ENCODE data around the gene FARP1.

The FARP1 gene

DNA sequence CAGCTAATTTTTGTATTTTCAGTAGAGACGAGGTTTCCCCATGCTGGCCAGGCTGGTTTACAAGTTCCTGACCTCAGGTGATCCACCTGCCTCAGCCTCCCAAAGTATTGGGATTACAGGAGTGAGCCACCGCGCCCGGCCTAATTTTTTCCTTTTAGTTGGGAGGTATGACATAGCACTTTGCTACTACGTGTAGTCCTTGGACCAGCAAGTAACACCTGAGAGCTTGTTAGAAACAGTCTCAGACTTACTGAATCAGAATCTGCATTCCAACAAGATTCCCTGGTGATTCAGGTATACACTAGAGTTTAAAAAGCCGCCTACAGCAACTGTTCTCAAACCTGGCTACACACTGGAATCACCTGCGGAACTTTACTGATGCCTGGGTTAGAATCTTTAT lies 1.8 kb upstream of the FARP1 start:
- no peak for DNase-seq (ENCODE audit: low read depth in 2 of 2, low spot score in 1 of 2)

DNA sequence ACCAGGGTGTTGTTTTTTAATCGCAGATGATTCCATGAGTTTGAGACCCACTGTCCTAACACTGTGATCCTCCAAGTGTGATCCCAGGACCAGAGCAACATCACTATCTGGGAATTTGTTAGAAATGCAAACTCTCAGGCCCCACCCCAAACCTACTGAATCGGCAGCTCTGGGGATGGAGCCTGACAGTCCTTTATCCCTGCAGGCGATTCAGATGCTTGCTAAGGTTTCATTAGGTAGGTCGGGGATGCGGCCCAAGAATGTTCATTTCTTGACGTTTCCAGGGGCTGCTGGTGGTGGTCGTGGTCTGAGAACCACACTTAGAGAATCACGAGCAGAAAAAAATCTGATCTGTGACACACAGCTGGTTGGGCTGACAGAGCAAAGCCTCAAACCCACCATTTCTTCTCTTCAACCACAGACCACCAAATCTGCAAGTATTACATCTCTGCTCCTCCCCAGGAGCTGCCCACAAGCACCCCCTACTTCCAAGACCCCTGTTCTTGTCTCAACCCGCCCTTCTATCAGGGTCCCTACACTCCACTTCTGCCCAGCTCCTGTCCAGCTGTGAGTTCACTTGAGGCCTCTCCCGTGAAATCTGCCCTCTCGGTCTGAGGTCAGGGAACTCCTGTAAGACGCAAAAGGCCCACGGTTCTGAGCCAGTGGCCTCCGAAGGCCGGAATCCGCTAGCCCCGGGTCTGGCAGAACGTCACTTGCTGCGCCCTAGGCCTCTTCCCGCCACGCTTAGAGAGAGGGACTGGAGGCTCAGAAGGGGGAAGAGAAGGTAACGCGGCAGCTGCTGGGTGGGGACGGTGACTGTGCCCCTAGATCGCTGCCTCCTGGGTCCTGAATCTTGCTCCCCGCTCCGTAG lies 1.1 kb upstream of the FARP1 start:
- DNase-seq (ENCODE audit: low read depth in 2 of 2, low spot score in 1 of 2) = no peak

- no peak for DNase-seq (ENCODE audit: low read depth in 2 of 2, low spot score in 1 of 2)
Measured at GRCh38 chr13:98143157-98143553, 261 bp downstream of the FARP1 start.

DNA sequence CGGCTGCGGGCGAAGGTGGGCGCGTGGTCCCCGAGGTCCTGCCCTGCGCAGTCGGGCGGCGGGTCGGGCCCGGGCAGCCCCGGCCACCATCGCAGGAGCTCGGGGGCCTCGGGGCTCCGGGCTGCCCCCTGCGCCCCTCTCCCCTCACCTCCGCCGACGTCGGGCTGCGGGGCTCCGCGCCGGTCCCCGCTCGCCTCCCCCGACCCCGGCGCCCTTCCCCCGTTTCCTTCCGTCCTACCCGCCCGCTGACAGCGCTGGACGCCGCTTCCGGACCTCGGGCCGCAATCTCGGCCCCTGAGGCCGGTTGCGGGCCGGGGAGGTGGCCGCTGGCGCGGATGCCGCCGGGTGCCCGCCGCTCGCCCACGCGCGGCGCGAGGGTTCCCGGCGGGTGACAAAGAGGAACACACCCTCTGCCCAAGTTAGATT lies 720 bp downstream of the FARP1 start:
- DNase-seq (ENCODE audit: low read depth in 2 of 2, low spot score in 1 of 2) = no peak

DNA sequence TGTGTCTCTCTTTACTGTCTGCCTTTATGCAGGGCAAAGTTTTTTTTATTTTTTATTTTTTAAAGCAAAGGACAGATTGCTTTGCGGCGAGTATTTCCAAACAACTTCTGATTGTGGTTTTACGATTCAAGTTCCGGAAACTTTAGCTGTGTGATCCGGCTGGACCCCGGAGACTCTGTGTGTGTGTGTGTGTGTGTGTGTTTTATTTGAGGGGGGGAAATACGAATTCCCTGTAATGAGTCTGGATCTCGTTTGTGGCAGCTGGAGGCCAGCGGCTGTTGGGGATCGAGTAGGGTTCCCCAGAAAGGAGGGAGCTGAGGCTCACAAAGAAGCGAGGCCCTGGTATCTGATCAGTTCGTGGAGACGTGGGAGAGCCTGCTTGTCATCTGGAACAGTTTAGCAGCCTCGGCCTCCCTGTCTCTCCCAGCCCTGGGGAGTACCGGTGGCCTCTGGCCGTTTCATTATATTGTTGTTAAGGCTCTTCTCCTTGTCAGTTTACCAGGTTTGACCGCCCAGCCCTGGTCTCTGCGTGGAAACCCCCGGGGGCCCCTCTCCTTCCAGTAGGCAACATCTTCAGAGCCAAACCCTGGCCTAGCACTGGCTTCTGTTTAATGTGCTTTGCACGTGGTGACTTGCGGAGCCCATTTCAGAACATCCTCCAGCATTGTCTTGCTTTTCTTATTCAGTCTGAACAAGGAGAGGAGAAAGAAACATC lies 1.3 kb downstream of the FARP1 start:
- no peak for DNase-seq (ENCODE audit: low read depth in 2 of 2, low spot score in 1 of 2)

- DNase-seq (ENCODE audit: low read depth in 2 of 2, low spot score in 1 of 2) = no peak
Measured at GRCh38 chr13:98144801-98145350, 2.0 kb downstream of the FARP1 start.

DNA sequence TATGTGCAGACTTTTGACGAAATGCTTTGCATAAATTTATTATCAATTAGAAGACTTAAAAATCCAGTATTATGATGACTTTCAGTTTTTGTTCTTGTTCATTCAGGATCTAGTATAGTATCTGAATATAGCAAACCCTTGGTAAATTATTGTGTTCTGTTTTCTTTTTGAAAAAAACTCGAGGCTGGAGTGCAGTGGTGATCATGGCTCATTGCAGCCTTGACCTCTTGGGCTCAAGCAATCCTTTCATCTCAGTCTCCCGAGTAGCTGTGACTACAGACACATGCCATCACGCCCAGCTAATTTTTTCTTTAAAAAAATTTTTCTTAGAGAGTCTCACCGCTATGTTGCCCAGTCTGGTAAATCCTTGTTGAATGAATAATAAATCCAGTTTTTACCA lies 4.6 kb downstream of the FARP1 start:
- DNase-seq (ENCODE audit: low read depth in 2 of 2, low spot score in 1 of 2) = no peak

DNA sequence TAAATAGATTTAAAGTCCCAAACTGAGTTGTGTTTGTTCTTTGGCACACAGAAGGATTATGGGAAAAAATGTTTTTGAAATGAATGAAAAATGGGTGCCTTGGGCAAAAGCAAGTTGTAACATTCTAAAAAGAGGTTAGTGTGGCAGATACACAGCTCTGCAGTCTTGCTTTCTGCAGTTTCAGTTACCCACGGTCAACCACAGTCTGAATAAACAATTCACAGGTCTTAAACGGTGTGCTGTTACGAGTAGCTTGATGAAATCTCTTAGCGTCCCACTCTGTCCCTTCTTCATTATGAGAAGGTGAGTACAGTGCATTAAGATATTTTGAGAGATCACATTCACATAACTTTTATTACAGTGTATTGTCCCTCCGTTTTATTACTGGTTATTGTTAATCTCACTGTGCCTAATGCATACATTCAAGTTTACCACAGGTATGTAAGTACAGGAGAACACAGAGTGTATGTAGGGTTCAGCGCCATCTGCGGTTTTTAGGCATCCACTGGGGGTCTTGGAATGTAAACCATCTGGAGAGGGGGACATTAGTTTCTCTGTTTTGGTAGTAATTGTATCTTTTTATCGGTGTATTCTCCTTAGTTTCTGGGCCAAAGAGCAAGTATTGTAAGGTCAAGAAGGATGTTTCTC lies 8.1 kb downstream of the FARP1 start:
- DNase-seq (ENCODE audit: low read depth in 2 of 2, low spot score in 1 of 2) = no peak

DNA sequence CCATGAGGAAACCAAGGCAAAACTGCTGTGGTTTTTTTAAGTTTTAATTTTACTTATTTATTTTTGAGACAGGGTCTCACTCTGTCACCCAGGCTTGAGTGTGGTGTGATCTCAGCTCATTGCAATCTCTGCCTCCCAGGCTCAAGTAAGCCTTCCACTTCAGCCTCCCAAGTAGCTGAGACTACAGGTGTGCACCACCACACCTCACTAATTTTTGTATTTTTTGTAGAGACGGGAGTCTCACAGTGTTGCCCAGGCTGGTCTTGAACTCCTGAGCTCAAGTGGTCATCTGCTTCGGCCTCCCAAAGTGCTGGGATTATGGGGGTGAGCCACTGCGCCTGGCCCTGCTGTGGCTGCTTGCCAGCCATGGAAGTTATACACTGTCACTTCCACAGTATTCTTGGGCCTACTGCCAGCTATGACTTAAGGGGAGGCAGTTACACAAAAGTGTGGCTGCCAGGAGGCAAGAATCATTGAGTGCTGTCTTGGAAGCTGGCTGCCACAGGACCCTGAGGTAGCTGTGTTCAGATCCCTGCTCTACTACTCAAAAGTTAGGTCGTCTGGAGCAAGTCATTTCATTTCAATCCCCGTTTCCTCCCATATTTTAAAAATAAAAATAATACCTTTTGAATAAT lies 12.7 kb downstream of the FARP1 start:
- DNase-seq (ENCODE audit: low read depth in 2 of 2, low spot score in 1 of 2) = no peak

- no peak for DNase-seq (ENCODE audit: low read depth in 2 of 2, low spot score in 1 of 2)
Measured at GRCh38 chr13:98156259-98156658, 13.4 kb downstream of the FARP1 start.

DNA sequence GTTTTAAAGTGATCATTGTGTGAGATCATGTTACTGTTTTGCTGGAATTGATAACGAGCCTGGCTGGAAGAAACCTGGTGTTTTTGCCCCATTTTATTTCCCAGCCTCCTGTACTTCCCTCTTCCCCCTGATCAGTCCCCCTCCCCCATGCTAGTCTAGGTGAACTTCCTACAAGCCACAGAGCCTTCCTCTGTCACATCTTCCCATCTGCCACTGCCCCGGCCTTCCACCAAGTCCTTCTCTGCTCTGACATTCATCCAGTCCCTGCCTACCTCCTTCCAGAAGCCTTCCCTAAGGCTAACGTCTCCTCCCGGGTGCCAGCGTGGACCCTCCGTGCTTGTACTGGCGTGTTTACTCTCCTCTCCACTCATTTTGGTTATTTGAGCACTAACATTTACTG lies 14.3 kb downstream of the FARP1 start:
- DNase-seq (ENCODE audit: low read depth in 2 of 2, low spot score in 1 of 2) = no peak

- DNase-seq (ENCODE audit: low read depth in 2 of 2, low spot score in 1 of 2) = no peak
Measured at GRCh38 chr13:98157609-98158008, 14.7 kb downstream of the FARP1 start.

DNA sequence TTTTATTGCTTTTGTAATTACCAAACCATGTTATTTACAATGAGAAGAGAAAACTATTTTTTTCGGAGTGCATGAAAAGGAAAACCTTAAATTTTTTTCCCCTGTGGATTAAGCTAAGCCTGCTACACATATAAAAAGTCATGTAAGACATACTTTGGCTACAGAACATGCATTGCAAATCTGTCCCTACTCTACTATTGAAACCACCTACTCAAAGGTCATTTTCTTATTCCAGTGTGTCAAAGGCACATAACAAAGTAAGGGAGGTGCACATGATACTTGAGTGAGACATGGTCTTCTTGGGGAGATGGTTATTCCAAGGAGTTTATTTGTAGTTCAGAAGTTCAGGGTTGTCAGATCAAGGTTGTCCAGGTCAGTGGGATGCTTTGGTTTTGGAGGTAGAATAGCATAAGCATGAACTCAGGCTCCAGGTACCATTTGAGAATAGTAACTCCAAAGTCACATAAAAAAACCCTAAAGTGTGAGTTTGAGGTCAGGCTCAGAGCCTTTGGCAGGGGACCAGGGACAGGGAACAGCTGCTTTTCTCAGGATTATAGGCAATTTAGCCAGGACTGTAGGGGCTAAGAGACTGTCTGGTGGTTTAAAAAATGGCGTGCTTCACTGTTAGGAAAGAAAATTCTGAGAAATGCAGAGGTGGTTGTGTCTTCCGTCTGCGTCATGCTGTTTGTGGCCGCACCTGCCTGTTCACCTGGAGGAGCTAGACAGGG lies 15.4 kb downstream of the FARP1 start:
- DNase-seq (ENCODE audit: low read depth in 2 of 2, low spot score in 1 of 2) = no peak

GRCh38 chr13:98162935-98163334 lies 20.0 kb downstream of the FARP1 start:
- no peak for DNase-seq (ENCODE audit: low read depth in 2 of 2, low spot score in 1 of 2)

DNA sequence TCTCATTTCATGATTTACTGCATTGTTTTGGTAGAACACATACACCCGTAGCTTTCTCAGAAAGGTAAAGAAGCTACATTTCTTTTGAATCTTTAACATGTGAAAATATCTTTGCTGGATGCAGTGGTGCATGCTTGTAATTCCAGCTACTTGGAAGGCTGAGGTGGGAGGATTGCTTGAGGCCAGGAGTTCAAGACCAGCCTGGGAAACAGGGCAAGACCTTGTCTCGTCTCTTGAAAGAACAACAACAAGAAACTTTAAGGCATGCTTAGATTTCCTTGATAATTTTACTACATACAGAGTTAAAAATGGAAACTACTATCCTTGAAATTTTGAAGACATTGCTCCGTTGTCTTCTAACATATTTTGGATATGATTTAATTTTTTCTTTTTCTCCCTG lies 26.4 kb downstream of the FARP1 start:
- no peak for DNase-seq (ENCODE audit: low read depth in 2 of 2, low spot score in 1 of 2)

- DNase-seq (ENCODE audit: low read depth in 2 of 2, low spot score in 1 of 2) = no peak
Measured at GRCh38 chr13:98171900-98172589, 29.2 kb downstream of the FARP1 start.

- DNase-seq (ENCODE audit: low read depth in 2 of 2, low spot score in 1 of 2) = no peak
Measured at GRCh38 chr13:98172590-98173422, 29.9 kb downstream of the FARP1 start.

DNA sequence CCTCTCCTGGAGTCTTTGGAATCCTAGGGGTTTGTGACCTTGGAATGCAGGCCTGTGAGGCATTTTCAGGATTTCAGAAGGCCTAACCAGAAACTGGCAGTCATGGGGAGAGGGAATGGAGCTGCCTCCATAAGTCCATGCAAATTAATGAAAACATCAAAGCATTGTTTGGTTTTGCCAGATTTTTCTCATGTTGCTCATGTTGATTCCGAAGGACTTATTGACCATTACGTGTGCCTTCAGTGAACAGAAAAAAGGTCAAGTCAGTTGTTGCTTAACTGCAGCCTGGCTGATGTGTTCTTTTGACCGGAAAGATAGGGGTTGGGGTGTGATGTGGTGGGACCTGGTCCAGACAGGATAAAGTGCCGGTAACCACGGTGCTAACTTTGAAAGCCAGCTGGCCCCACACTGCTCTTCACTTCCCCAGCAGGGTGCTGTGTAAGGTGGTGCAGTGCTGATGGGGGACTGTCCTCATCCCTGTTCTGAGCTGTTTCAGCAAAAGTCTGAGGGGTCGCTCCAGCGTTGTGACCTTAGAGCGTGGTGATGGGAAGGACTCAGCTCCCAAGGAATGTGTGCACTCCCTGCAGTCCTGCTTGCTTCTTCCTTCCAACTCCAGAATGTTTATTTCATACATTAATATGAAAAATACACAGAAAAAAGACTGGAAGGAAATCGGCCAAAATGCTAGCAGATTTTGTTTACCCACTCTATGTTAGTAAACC lies 30.7 kb downstream of the FARP1 start:
- no peak for DNase-seq (ENCODE audit: low read depth in 2 of 2, low spot score in 1 of 2)

All from stimulated activated CD8-positive, alpha-beta memory T cell treated with anti-CD3 and anti-CD28 coated beads, Interleukin-4, amount 100 ng/mL, for 1 hour (primary cell).